GM12892 (cell line): ENCODE data around the gene ATP11A.
"Not testable (repeated sequence)": the region's sequence is repeated elsewhere in the genome, so short reads cannot be mapped to it uniquely, and the experiment has no call there.

Experiments
- POLR2A ChIP-seq: IDR thresholded peaks from 2 replicates; pipeline ENCODE4 v1.6.1; 2011; ENCODE audit warnings: low read depth, low read length, control low read depth
- POLR2AphosphoS5 ChIP-seq: IDR thresholded peaks from 2 replicates; pipeline ENCODE4 v1.6.1; 2011; ENCODE audit warnings: low read depth, low read length, control low read depth

DNA sequence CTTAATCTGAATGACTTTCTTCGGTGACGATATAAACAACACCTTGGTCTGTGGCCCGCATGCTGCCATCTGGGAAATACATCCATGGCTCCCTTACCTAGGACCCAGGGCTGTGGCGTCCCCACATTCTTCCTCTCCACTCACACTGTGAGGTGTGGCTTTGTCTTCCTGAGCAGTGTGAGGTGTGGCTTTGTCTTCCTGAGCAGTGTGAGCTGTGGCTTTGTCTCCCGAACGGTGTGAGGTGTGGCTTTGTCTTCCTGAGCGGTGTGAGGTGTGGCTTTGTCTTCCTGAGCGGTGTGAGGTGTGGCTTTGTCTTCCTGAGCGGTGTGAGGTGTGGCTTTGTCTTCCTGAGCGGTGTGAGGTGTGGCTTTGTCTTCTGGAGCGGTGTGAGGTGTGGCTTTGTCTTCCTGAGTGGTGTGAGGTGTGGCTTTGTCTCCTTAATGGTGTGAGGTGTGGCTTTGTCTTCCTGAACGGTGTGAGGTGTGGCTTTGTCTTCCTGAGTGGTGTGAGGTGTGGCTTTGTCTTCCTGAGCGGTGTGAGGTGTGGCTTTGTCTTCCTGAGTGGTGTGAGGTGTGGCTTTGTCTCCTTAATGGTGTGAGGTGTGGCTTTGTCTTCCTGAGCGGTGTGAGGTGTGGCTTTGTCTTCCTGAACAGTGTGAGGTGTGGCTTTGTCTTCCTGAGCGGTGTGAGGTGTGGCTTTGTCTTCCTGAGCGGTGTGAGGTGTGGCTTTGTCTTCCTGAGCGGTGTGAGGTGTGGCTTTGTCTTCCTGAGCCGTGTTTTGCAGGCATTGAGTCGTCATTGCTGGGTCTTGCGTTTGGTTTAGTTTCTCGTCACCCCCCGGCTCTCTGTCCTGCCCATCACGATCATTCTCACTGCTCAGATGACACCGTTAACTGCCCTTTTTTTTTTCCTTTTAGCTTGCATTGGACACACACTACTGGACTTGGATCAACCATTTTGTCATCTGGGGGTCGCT is 183.1 kb downstream of the ATP11A start:
- not testable (repeated sequence) for TF ChIP-seq POLR2AphosphoS5, POLR2A
